ENCODE results near the gene KMT5C. TPM values are rescaled to one million over a fixed set of nuclear protein-coding genes. Genes with fewer than 3 reads are reported as not detected.

The KMT5C gene
- total RNA-seq, 2 experiments from 2014 or later, result 22.8 to 36.1 TPM

DNA sequence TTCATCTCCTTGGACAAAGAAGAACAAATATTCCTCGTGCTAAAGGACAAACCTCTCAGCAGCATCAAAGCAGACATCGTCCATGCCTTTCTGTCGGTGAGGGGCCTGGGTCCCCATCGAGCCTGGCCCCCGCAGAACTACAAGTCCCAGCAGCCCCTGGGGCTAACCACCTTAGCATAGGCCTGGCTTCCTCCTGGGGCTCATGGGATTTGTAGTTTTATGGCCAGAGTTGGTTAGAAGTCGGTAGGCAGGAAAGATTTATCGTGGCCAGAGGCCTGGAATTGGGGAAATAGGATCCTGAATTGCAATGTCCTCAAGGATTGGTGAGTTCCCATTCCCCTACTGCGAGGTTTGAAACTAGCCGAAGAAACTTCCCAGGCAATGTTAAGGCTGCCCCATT, 34.2 kb upstream of the KMT5C start:
- H3K79me2 ChIP-seq (ENCODE audit: insufficient read depth, low read depth, low read length), result no peaks in the 10 kb centered on the region
- no peaks in the 10 kb centered on the region for H3K9me2 ChIP-seq (ENCODE audit: insufficient read depth, low read length)
- TF ChIP-seq EZH2phosphoT487 (IDR thresholded peaks at IDR 0.05; ENCODE audit: borderline replicate concordance, low read depth, low read length) (no peak), CTCF (conservative IDR thresholded peaks at IDR 0.05; ENCODE audit: low read length) (no peak)
- no peak overlapping the region for H2AFZ ChIP-seq (ENCODE audit: low read length)
- 0 out of 2 replicates have a peak overlapping the region, but pooled peaks have one; percentile 3 for H3K4me2 ChIP-seq (ENCODE audit: low read length)
- no peaks in the 10 kb centered on the region for H3K9me3 ChIP-seq (ENCODE audit: low read length)
- DNase-seq (ENCODE audit: low spot score), result peak; percentile 80
- CTCF ChIA-PET (ENCODE audit: unreplicated experiment), result no interaction called here
- peaks cover 44% of the 10 kb centered on the region for H3K36me3 ChIP-seq (ENCODE audit: insufficient read depth, low read length)
- H4K20me1 ChIP-seq (ENCODE audit: insufficient read depth, low read length), result no peaks in the 10 kb centered on the region
- no peak overlapping the region for H3K4me3 ChIP-seq (ENCODE audit: low read depth, low read length, poor library complexity, severe bottlenecking)
- H3K4me1 ChIP-seq (ENCODE audit: insufficient read depth, low read length, poor library complexity, severe bottlenecking), result peaks cover 66% of the 10 kb centered on the region
- POLR2A ChIA-PET, result no interaction called here
- H3K27ac ChIP-seq (ENCODE audit: low read depth, low read length, poor library complexity, severe bottlenecking), result no peak overlapping the region
- intact Hi-C loops (cut with micrococcal nuclease; ENCODE audit: unreplicated experiment), result no loop called here
- no TSS peak for BruUV-seq (replicated peaks)

DNA sequence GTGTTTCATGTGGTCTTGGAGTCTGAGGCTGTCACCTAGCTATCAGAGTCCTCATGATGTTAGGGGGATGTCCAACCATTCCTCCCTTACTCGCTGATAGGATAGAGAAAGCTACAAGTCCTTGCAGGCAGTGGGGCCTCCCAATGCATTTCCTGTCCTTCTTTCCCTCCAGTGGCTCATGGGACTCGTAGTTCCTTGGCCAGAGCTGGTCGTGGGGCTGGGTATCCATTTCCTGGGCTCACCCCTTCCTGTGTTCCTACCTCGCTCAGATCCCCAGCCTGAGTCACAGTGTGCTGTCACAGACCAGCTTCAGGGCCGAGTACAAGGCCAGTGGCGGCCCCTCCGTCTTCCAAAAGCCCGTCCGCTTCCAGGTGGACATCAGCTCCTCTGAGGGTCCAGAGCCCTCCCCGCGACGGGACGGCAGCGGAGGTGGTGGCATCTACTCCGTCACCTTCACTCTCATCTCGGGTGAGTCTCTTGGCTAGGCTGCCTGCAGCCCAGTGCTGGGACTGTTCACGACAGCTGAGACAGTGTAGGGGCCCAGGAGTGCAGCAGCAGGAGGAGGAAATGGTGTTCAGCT, 33.6 kb upstream of the KMT5C start:
- Histone ChIP-seq H3K9me2 (ENCODE audit: insufficient read depth, low read length) (no peaks in the 10 kb centered on the region), H3K4me3 (ENCODE audit: low read depth, low read length, poor library complexity, severe bottlenecking) (no peak overlapping the region), H3K4me2 (ENCODE audit: low read length) (peak overlapping the region; percentile 66; the same call in 1 of the 2 replicates), H3K79me2 (ENCODE audit: insufficient read depth, low read depth, low read length) (no peaks in the 10 kb centered on the region), H3K4me1 (ENCODE audit: insufficient read depth, low read length, poor library complexity, severe bottlenecking) (peaks cover 70% of the 10 kb centered on the region), H3K36me3 (ENCODE audit: insufficient read depth, low read length) (peaks cover 44% of the 10 kb centered on the region), H3K9me3 (ENCODE audit: low read length) (no peaks in the 10 kb centered on the region), H4K20me1 (ENCODE audit: insufficient read depth, low read length) (no peaks in the 10 kb centered on the region), H2AFZ (ENCODE audit: low read length) (no peak overlapping the region), H3K27ac (ENCODE audit: low read depth, low read length, poor library complexity, severe bottlenecking) (peak overlapping the region; percentile 92)
- no peak for DNase-seq (ENCODE audit: low spot score)
- CTCF ChIA-PET (ENCODE audit: unreplicated experiment), result interaction anchor here (1.1 kb wide), 1 partner anchor 33 kb away, joined by 3 read pairs; no protein-coding TSS in a partner anchor
- TF ChIP-seq EZH2phosphoT487 (IDR thresholded peaks at IDR 0.05; ENCODE audit: borderline replicate concordance, low read depth, low read length), result no peak
- no peak for TF ChIP-seq CTCF (conservative IDR thresholded peaks at IDR 0.05; ENCODE audit: low read length)
- BruUV-seq (replicated peaks), result no TSS peak
- POLR2A ChIA-PET, result interaction anchor here (0.7 kb wide), 1 partner anchor 55 kb away, joined by 3 read pairs; no protein-coding TSS in a partner anchor
- intact Hi-C loops (cut with micrococcal nuclease; ENCODE audit: unreplicated experiment), result no loop called here

DNA sequence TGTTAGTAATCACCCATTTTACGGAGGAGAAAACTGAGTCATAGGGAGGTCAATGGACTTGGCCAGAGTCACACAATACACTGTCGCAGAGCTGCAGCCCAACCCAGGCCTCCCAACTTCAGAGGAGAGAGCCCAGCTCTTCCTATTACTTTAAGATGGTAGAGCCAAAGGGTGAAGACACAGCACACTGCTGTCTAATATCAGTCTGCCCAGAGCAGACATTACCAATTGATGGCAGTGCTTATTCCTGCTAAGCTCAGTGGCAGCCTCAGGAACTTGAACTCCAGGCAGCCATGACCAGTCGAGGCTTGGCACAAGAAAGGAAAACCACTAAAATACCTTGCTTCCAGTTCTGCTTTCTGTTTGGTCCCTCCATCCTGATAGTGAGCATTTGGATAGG, 33.0 kb upstream of the KMT5C start:
- CTCF ChIA-PET (ENCODE audit: unreplicated experiment), result interaction anchor here (1.1 kb wide), 1 partner anchor 32 kb away, joined by 3 read pairs; no protein-coding TSS in a partner anchor
- Histone ChIP-seq H4K20me1 (ENCODE audit: insufficient read depth, low read length) (no peaks in the 10 kb centered on the region), H3K79me2 (ENCODE audit: insufficient read depth, low read depth, low read length) (no peaks in the 10 kb centered on the region), H3K27ac (ENCODE audit: low read depth, low read length, poor library complexity, severe bottlenecking) (peak overlapping the region; percentile 92), H3K36me3 (ENCODE audit: insufficient read depth, low read length) (peaks cover 44% of the 10 kb centered on the region), H2AFZ (ENCODE audit: low read length) (no peak overlapping the region), H3K4me3 (ENCODE audit: low read depth, low read length, poor library complexity, severe bottlenecking) (no peak overlapping the region), H3K4me1 (ENCODE audit: insufficient read depth, low read length, poor library complexity, severe bottlenecking) (peaks cover 68% of the 10 kb centered on the region), H3K4me2 (ENCODE audit: low read length) (peak overlapping the region; percentile 66), H3K9me2 (ENCODE audit: insufficient read depth, low read length) (no peaks in the 10 kb centered on the region), H3K9me3 (ENCODE audit: low read length) (no peaks in the 10 kb centered on the region)
- no peak for TF ChIP-seq CTCF (conservative IDR thresholded peaks at IDR 0.05; ENCODE audit: low read length)
- TF ChIP-seq EZH2phosphoT487 (IDR thresholded peaks at IDR 0.05; ENCODE audit: borderline replicate concordance, low read depth, low read length), result no peak
- DNase-seq (ENCODE audit: low spot score), result no peak
- POLR2A ChIA-PET, result interaction anchor here (0.7 kb wide), 3 partner anchors 14 to 55 kb away, joined by 3 to 7 read pairs (median 3); no protein-coding TSS in a partner anchor
- BruUV-seq (replicated peaks), result no TSS peak
- intact Hi-C loops (cut with micrococcal nuclease; ENCODE audit: unreplicated experiment), result no loop called here

Measured in OCI-LY7 (cell line).